ENCODE measurements around the gene ACTR3C.
"Not testable (repeated sequence)": the region's sequence is repeated elsewhere in the genome, so short reads cannot be mapped to it uniquely, and the experiment has no call there.

Gene ACTR3C

DNA sequence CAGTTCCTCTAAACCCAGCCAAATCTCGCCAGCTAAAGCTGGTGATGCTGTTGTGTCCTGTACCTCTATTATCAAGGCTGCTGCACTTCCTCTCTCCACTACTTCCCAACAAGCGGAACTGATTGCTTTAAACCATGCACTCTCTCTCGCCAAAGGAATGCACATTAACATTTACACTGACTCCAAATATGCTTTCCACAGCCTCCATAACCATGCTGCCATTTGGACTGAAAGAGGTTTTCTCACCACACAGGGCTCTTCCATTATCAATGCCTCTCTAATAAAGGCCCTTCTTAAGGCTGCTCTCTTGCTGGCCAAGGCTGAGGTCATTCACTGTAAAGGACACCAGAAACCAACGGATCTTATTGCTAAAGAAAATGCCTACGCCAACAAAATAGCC, 11.6 kb downstream of the ACTR3C start:
- in situ Hi-C loops (cut with HindIII; ENCODE audit: low pct_ligation_motif_present, low sequenced_read_pairs), result no loop called here
- TF ChIP-seq, protein P1, sequence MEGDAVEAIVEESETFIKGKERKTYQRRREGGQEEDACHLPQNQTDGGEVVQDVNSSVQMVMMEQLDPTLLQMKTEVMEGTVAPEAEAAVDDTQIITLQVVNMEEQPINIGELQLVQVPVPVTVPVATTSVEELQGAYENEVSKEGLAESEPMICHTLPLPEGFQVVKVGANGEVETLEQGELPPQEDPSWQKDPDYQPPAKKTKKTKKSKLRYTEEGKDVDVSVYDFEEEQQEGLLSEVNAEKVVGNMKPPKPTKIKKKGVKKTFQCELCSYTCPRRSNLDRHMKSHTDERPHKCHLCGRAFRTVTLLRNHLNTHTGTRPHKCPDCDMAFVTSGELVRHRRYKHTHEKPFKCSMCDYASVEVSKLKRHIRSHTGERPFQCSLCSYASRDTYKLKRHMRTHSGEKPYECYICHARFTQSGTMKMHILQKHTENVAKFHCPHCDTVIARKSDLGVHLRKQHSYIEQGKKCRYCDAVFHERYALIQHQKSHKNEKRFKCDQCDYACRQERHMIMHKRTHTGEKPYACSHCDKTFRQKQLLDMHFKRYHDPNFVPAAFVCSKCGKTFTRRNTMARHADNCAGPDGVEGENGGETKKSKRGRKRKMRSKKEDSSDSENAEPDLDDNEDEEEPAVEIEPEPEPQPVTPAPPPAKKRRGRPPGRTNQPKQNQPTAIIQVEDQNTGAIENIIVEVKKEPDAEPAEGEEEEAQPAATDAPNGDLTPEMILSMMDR (IDR thresholded peaks at IDR 0.05; ENCODE audit: low read depth, low read length, missing control alignments), result no peak
- no peak overlapping the region for H3K4me3 ChIP-seq (ENCODE audit: low read depth, low read length)
- H3K27ac ChIP-seq, result no peak overlapping the region
- H3K27me3 ChIP-seq (replicated peaks), result no peaks in the 10 kb centered on the region
- no peaks in the 10 kb centered on the region for H3K36me3 ChIP-seq (replicated peaks)
- no peak for DNase-seq

DNA sequence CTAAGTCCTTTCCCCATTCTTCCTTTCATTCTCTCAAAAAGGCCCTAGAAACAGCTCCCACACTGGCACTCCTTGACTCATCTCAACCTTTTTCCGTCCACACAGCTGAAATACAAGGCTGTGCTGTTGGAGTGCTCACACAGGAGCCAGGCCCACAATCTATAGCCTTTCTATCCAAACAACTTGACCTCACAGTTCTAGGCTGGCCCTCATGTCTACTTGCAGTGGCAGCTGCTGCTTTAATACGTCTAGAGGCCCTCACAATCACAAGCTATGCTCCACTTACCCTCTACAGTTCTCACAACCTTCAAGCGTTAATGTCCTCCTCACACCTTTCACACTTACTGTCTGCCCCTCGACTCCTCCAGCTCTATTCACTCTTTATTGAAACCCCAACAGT, 12.2 kb downstream of the ACTR3C start:
- in situ Hi-C loops (cut with HindIII; ENCODE audit: low pct_ligation_motif_present, low sequenced_read_pairs), result no loop called here
- TF ChIP-seq, protein P1 (IDR thresholded peaks at IDR 0.05; ENCODE audit: low read depth, low read length, missing control alignments), result no peak
- Histone ChIP-seq H3K4me3 (ENCODE audit: low read depth, low read length) (no peak overlapping the region), H3K27ac (no peak overlapping the region), H3K36me3 (replicated peaks) (no peaks in the 10 kb centered on the region), H3K27me3 (replicated peaks) (no peaks in the 10 kb centered on the region)
- DNase-seq, result no peak

- H3K27ac ChIP-seq, result no peak overlapping the region
- in situ Hi-C loops (cut with HindIII; ENCODE audit: low pct_ligation_motif_present, low sequenced_read_pairs), result no loop called here
- no peaks in the 10 kb centered on the region for H3K27me3 ChIP-seq (replicated peaks)
- H3K36me3 ChIP-seq (replicated peaks), result no peaks in the 10 kb centered on the region
- DNase-seq, result no peak
- TF ChIP-seq, protein P1 (IDR thresholded peaks at IDR 0.05; ENCODE audit: low read depth, low read length, missing control alignments), result no peak
- no peak overlapping the region for H3K4me3 ChIP-seq (ENCODE audit: low read depth, low read length)
These were observed 14.8 kb downstream of the ACTR3C start for GRCh38 chr7:150308575-150308974.

GRCh38 chr7:150307904-150308303, 15.4 kb downstream of the ACTR3C start:
- Histone ChIP-seq H3K27ac (no peak overlapping the region), H3K27me3 (replicated peaks) (no peaks in the 10 kb centered on the region), H3K36me3 (replicated peaks) (no peaks in the 10 kb centered on the region), H3K4me3 (ENCODE audit: low read depth, low read length) (no peak overlapping the region)
- in situ Hi-C loops (cut with HindIII; ENCODE audit: low pct_ligation_motif_present, low sequenced_read_pairs), result no loop called here
- DNase-seq, result no peak
- TF ChIP-seq, protein P1 (IDR thresholded peaks at IDR 0.05; ENCODE audit: low read depth, low read length, missing control alignments), result no peak

DNA sequence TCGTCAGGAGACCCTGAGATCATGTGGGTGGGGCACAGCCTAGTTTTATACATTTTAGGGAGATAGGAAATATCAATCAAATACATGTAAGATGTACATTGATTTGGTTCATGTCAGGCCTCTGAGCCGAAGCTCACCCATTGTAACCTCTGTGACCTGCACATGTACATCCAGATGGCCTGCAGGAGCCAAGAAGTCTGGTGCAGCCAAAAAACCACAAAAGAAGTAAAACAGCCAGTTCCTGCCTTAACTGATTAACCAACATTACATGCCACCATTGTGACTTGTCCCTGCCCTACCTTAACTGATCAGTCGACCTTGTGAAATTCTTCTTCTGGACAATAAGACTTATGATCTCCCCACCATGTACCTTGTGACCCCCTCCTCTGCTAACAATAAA, 16.2 kb downstream of the ACTR3C start:
- H3K27ac ChIP-seq, result no peak overlapping the region
- DNase-seq, result no peak
- in situ Hi-C loops (cut with HindIII; ENCODE audit: low pct_ligation_motif_present, low sequenced_read_pairs), result no loop called here

GRCh38 chr7:150306377-150306776, 17.0 kb downstream of the ACTR3C start:
- H3K27ac ChIP-seq; H3K27me3 ChIP-seq (replicated peaks); in situ Hi-C loops (cut with HindIII; ENCODE audit: low pct_ligation_motif_present, low sequenced_read_pairs); H3K4me3 ChIP-seq (ENCODE audit: low read depth, low read length); H3K36me3 ChIP-seq (replicated peaks); DNase-seq: not testable (repeated sequence)

More for the DNA sequence above, 16.2 kb downstream of the ACTR3C start:
- TF ChIP-seq, protein P1 (IDR thresholded peaks at IDR 0.05; ENCODE audit: low read depth, low read length, missing control alignments), result no peak
- H3K27me3 ChIP-seq (replicated peaks), result no peaks in the 10 kb centered on the region
- no peaks in the 10 kb centered on the region for H3K36me3 ChIP-seq (replicated peaks)
- no peak overlapping the region for H3K4me3 ChIP-seq (ENCODE audit: low read depth, low read length)

- DNase-seq; in situ Hi-C loops (cut with HindIII; ENCODE audit: low pct_ligation_motif_present, low sequenced_read_pairs); H3K36me3 ChIP-seq (replicated peaks); H3K4me3 ChIP-seq (ENCODE audit: low read depth, low read length); H3K27ac ChIP-seq; H3K27me3 ChIP-seq (replicated peaks): not testable (repeated sequence)
These were observed 17.5 kb downstream of the ACTR3C start for GRCh38 chr7:150305903-150306284.

- H3K27me3 ChIP-seq (replicated peaks); in situ Hi-C loops (cut with HindIII; ENCODE audit: low pct_ligation_motif_present, low sequenced_read_pairs); H3K36me3 ChIP-seq (replicated peaks): not testable (repeated sequence)
These were observed 18.0 kb downstream of the ACTR3C start for GRCh38 chr7:150305259-150305902.

DNA sequence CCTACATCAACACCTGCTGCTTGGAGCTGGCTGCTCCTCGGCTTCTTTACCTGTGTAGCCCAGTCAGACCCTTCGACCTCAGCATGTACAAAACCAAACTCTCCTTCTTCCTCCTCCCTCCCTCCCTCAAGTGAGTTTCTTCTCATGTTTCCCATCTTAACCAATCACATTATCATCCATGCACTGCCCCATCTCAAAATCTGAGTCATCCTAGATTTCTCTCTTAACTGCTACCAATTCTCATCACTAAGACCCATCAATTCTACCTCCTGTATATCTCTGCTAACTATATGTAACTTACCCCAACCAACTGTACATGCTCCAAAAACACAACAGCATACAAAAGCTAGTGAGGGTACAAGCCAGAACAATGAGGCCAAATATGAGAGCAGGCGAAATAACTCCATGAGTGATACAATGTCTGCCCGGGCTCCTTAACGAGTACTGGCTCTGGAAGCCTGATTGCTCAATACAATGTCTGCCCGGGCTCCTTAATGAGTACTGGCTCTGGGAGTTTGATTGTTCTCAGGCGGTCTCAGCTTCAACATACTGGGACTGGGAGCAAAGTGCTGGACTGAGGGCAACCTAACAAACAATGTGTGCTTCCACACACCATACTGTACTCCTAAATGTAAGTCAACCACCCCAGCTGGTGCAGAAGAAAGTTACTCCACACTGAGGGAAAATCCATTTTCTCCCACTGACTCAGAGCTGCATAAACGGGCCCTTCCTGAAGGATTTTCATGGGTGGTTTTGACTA, 18.7 kb downstream of the ACTR3C start:
- H3K27me3 ChIP-seq (replicated peaks); in situ Hi-C loops (cut with HindIII; ENCODE audit: low pct_ligation_motif_present, low sequenced_read_pairs); DNase-seq; H3K27ac ChIP-seq; H3K36me3 ChIP-seq (replicated peaks); H3K4me3 ChIP-seq (ENCODE audit: low read depth, low read length): not testable (repeated sequence)

More at GRCh38 chr7:150305259-150305902, 18.0 kb downstream of the ACTR3C start:
- not testable (repeated sequence) for DNase-seq; H3K4me3 ChIP-seq (ENCODE audit: low read depth, low read length); H3K27ac ChIP-seq

Measured in brain microvascular endothelial cell (primary cell).